Ishikawa (cell line): ENCODE results near the gene MRPL36.

ENCODE experiments used
- CEBPB ChIP-seq: IDR thresholded peaks from 2 replicates; pipeline ENCODE4 v1.6.1; 2012
- CREB1 ChIP-seq: IDR thresholded peaks from 2 replicates; pipeline ENCODE4 v1.6.1; 2012; ENCODE audit warnings: low read depth
- EP300 ChIP-seq: IDR thresholded peaks from 2 replicates; pipeline ENCODE4 v1.6.1; 2012; ENCODE audit warnings: borderline replicate concordance
- FOXM1 ChIP-seq: IDR thresholded peaks from 2 replicates; pipeline ENCODE4 v1.6.1; 2012; ENCODE audit warnings: low read depth, borderline replicate concordance
- NFIC ChIP-seq: IDR thresholded peaks from 2 replicates; pipeline ENCODE4 v1.6.1; 2012
- RAD21 ChIP-seq: IDR thresholded peaks from 2 replicates; pipeline ENCODE4 v1.6.1; 2012; ENCODE audit warnings: low read depth
- TAF1 ChIP-seq: IDR thresholded peaks from 2 replicates; pipeline ENCODE4 v1.6.1; 2012; ENCODE audit warnings: low read depth, mild to moderate bottlenecking
- TCF12 ChIP-seq: IDR thresholded peaks from 2 replicates; pipeline ENCODE4 v1.6.1; 2012; ENCODE audit warnings: low read depth
- TF ChIP-seq, protein P1 (sequence below): IDR thresholded peaks from 2 replicates; pipeline ENCODE4 v1.6.1; 2012
- TF ChIP-seq, protein P2 (sequence below): IDR thresholded peaks from 2 replicates; pipeline ENCODE4 v1.6.1; 2012; ENCODE audit warnings: low read depth, mild to moderate bottlenecking

DNA sequence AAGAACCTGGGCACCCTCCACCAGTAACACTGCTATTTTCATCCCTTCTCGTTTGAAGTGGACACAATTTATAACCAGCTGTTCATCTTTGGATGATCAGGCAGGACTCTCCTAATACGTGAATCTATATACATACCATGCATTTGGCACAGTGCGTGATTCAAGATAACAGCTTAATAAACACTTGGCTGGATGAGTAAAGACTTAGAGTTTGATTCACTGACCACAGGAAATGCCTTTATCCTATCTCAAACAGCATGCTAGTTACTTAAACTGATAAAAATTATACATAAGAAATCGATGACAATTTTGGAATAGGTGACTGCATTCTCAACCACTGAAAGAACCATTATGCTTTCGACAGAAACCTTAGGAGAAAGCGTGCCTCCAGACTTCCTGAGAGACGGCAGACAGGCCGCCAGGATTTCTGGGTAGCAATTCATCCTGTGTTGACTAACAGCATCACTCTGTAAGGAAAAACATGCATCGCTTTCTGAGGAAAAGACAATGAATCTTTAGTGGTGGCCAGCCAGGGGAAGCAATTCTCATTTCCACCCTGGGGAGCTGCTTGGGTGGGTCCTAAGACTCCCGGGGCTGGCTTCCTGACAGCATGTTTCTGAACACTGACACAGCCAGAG, 9.7 kb downstream of the MRPL36 start:
- TF ChIP-seq, protein P1, sequence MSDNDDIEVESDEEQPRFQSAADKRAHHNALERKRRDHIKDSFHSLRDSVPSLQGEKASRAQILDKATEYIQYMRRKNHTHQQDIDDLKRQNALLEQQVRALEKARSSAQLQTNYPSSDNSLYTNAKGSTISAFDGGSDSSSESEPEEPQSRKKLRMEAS, result no peak
- TF ChIP-seq TCF12, result no peak
- TF ChIP-seq, protein P2, sequence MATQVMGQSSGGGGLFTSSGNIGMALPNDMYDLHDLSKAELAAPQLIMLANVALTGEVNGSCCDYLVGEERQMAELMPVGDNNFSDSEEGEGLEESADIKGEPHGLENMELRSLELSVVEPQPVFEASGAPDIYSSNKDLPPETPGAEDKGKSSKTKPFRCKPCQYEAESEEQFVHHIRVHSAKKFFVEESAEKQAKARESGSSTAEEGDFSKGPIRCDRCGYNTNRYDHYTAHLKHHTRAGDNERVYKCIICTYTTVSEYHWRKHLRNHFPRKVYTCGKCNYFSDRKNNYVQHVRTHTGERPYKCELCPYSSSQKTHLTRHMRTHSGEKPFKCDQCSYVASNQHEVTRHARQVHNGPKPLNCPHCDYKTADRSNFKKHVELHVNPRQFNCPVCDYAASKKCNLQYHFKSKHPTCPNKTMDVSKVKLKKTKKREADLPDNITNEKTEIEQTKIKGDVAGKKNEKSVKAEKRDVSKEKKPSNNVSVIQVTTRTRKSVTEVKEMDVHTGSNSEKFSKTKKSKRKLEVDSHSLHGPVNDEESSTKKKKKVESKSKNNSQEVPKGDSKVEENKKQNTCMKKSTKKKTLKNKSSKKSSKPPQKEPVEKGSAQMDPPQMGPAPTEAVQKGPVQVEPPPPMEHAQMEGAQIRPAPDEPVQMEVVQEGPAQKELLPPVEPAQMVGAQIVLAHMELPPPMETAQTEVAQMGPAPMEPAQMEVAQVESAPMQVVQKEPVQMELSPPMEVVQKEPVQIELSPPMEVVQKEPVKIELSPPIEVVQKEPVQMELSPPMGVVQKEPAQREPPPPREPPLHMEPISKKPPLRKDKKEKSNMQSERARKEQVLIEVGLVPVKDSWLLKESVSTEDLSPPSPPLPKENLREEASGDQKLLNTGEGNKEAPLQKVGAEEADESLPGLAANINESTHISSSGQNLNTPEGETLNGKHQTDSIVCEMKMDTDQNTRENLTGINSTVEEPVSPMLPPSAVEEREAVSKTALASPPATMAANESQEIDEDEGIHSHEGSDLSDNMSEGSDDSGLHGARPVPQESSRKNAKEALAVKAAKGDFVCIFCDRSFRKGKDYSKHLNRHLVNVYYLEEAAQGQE, result no peak
- no peak for TF ChIP-seq FOXM1
- no peak for TF ChIP-seq CREB1
- no peak for TF ChIP-seq EP300
- TF ChIP-seq RAD21, result no peak
- no peak for TF ChIP-seq NFIC
- TF ChIP-seq CEBPB, result no peak
- no peak for TF ChIP-seq TAF1
